Activated T-cell treated with anti-CD3 and anti-CD28 coated beads for 1 hour (primary cell): Measurements from ENCODE around the gene VSNL1.

ENCODE experiments used
- DNase-seq: peaks from one replicate; pipeline ENCODE4 v3.0.0-alpha.2; 2020; ENCODE audit warnings: low read depth

The VSNL1 gene

GRCh38 chr2:17540093-17540812 is at the start of gene VSNL1:
TSS of gene VSNL1 (plus strand) at chr2:17540696. CDS start at chr2:17592075, 51,379 bp downstream.
- no peak for DNase-seq

- DNase-seq, result no peak
Measured at GRCh38 chr2:17495590-17495989, 44.9 kb upstream of the VSNL1 start.

GRCh38 chr2:17497718-17498117 is 42.8 kb upstream of the VSNL1 start:
- DNase-seq, result no peak

- no peak for DNase-seq
Measured at GRCh38 chr2:17506736-17507616, 33.5 kb upstream of the VSNL1 start.

GRCh38 chr2:17515652-17516051 is 24.8 kb upstream of the VSNL1 start:
- no peak for DNase-seq

GRCh38 chr2:17517481-17518211 is 22.9 kb upstream of the VSNL1 start:
- no peak for DNase-seq

- no peak for DNase-seq
Measured at GRCh38 chr2:17518212-17519154, 22.0 kb upstream of the VSNL1 start, which contains the start of gene RAD51AP2. TSS of gene RAD51AP2 (minus strand) at chr2:17518440. CDS start at chr2:17518415, 25 bp downstream.

GRCh38 chr2:17519486-17519885 is 21.0 kb upstream of the VSNL1 start:
- DNase-seq, result no peak

- DNase-seq, result no peak
Measured at GRCh38 chr2:17520761-17521160, 19.7 kb upstream of the VSNL1 start.

- no peak for DNase-seq
Measured at GRCh38 chr2:17521621-17522020, 18.9 kb upstream of the VSNL1 start.

- DNase-seq, result no peak
Measured at GRCh38 chr2:17522303-17522702, 18.2 kb upstream of the VSNL1 start.

- DNase-seq, result no peak
Measured at GRCh38 chr2:17529771-17530170, 10.7 kb upstream of the VSNL1 start.

- DNase-seq, result no peak
Measured at GRCh38 chr2:17533546-17533945, 7.0 kb upstream of the VSNL1 start.

GRCh38 chr2:17536416-17536815 is 4.1 kb upstream of the VSNL1 start:
- DNase-seq, result no peak

GRCh38 chr2:17538022-17538843 is 2.3 kb upstream of the VSNL1 start:
- DNase-seq, result no peak

- DNase-seq, result no peak
Measured at GRCh38 chr2:17538844-17539554, 1.5 kb upstream of the VSNL1 start.

- DNase-seq, result no peak
Measured at GRCh38 chr2:17539611-17540092, 844 bp upstream of the VSNL1 start.

- no peak for DNase-seq
Measured at GRCh38 chr2:17540813-17541530, 476 bp downstream of the VSNL1 start.

GRCh38 chr2:17541531-17541950 is 1.0 kb downstream of the VSNL1 start:
- no peak for DNase-seq
